K562 (cell line): ENCODE measurements around the gene ENTR1. TPM values are rescaled to one million over a fixed set of nuclear protein-coding genes. Genes with fewer than 3 reads are reported as not detected.

Experiments used
- ATAC-seq: fragments of 200-7000 bp; cut with Tn5 transposase; 3 replicates; pipeline ENCODE4 v1.9.1; 2020; ENCODE audit warnings: moderate library complexity
- BruUV-seq: library from RNA; stranded (reverse); fragments of 400-500 nt; replicated peaks from 2 replicates; lab custom pipeline; 2021; lab: Mats Ljungman, UMichigan
- CTCF ChIA-PET: fragments of 300-600 bp; formaldehyde crosslinking; extraction: SDS; loops from one replicate; lab custom pipeline; 2021; ENCODE audit warnings: low intra/inter-chr PET ratio; lab: Yijun Ruan, JAX
- POLR2A ChIA-PET: fragments of 300-600, 350-650 bp; sonication (Branson Sonifier 250); formaldehyde crosslinking; extraction: SDS; loops from one replicate; lab custom pipeline; 2021; ENCODE audit warnings: antibody characterized with exemption, inconsistent platforms; lab: Yijun Ruan, JAX
- DNase-seq, 4 experiments: peaks; one replicate each; pipeline versions ENCODE4 v3.0.0 to v3.0.0-alpha.2; 2011 to 2018; ENCODE audit warnings: low spot score in 3 of 4, mixed read lengths in 3 of 4; ENCODE audit errors: extremely low read depth in 1 of 4
- FAIRE-seq: peaks from 2 replicates; lab custom pipeline; 2011; peaks lifted over from hg19 to GRCh38; lab: Jason Lieb, UNC
- H2AFZ ChIP-seq: 2 replicates; pipeline ENCODE4 v1.6.0; 2011; ENCODE audit warnings: low read depth, low read length, control low read depth, inconsistent platforms
- H3K27ac ChIP-seq: fragments of 200-600 bp; 3 replicates; pipeline ENCODE4 v1.8.0; 2011; ENCODE audit warnings: low read depth, mild to moderate bottlenecking, control low read depth, inconsistent platforms, low read length, moderate library complexity, mixed read lengths; ENCODE audit errors: extremely low read depth
- H3K27me3 ChIP-seq, 2 experiments: fragments of 300-600 bp in 1 of 2; 2 replicates in 1 of 2; 3 replicates in 1 of 2; pipeline versions ENCODE4 v1.6.0 to v1.8.0; 2011; ENCODE audit warnings: inconsistent platforms in 2 of 2, low read length in 2 of 2, mild to moderate bottlenecking in 1 of 2, mixed read lengths in 1 of 2, moderate library complexity in 1 of 2; ENCODE audit not compliant: control insufficient read depth in 2 of 2, insufficient read depth in 2 of 2
- H3K36me3 ChIP-seq: fragments of 300-600 bp; 3 replicates; pipeline ENCODE4 v1.8.0; 2011; ENCODE audit warnings: mild to moderate bottlenecking, low read length, inconsistent platforms; ENCODE audit not compliant: control insufficient read depth, insufficient read depth
- H3K4me1 ChIP-seq, 2 experiments: fragments of 200-600 bp in 1 of 2; replicated peaks in 1 of 2; 2 replicates in 1 of 2; 3 replicates in 1 of 2; pipeline versions ENCODE4 v1.5.1 to v1.8.0; 2011; ENCODE audit warnings: inconsistent platforms in 2 of 2, low read length in 2 of 2, mild to moderate bottlenecking in 1 of 2, mixed read lengths in 1 of 2, moderate library complexity in 1 of 2; ENCODE audit not compliant: control insufficient read depth in 2 of 2, insufficient read depth in 2 of 2
- H3K4me2 ChIP-seq: 2 replicates; pipeline ENCODE4 v1.6.1; 2011; ENCODE audit warnings: low read length, control low read depth, inconsistent platforms, mixed read lengths; ENCODE audit not compliant: insufficient read depth
- H3K4me3 ChIP-seq: fragments of 200-600 bp; sonication (generic), shearing (Covaris generic); 2 replicates; pipeline ENCODE4 v1.5.1; 2016; ENCODE audit warnings: control low read depth, inconsistent platforms
- H3K79me2 ChIP-seq: fragments of 200-600 bp; 3 replicates; pipeline ENCODE4 v1.8.0; 2011; ENCODE audit warnings: low read length, inconsistent platforms; ENCODE audit not compliant: control insufficient read depth, insufficient read depth
- H3K9ac ChIP-seq, 2 experiments: 2 replicates each; pipeline versions ENCODE4 v1.6.0 to v1.6.1; 2011; ENCODE audit warnings: low read depth in 2 of 2, low read length in 2 of 2, control low read depth in 1 of 2, inconsistent platforms in 1 of 2, mild to moderate bottlenecking in 1 of 2, mixed read lengths in 1 of 2; ENCODE audit not compliant: insufficient read depth in 1 of 2
- H3K9me1 ChIP-seq: one replicate; pipeline ENCODE4 v1.6.0; 2011; ENCODE audit warnings: inconsistent platforms, mild to moderate bottlenecking, low read length, moderate library complexity; ENCODE audit not compliant: control insufficient read depth, insufficient read depth
- H3K9me3 ChIP-seq: replicated peaks from 2 replicates; pipeline ENCODE4 v1.5.1; 2011; ENCODE audit warnings: low read depth, low read length, inconsistent platforms; ENCODE audit not compliant: control insufficient read depth, insufficient read depth
- H4K20me1 ChIP-seq: replicated peaks from 2 replicates; pipeline ENCODE4 v1.6.1; 2011; ENCODE audit warnings: low read length, inconsistent platforms, mixed read lengths; ENCODE audit not compliant: control insufficient read depth, insufficient read depth
- BRCA1 ChIP-seq, 2 experiments: fragments of 450-650 bp in 1 of 2; sonication (generic) in 1 of 2; formaldehyde crosslinking in 1 of 2; IDR thresholded peaks; 2 replicates each; pipeline versions ENCODE4 v1.5.0 to v1.6.1; 2017 to 2020; ENCODE audit warnings: mild to moderate bottlenecking in 1 of 2, missing genetic modification reagents in 1 of 2
- NR2C1 ChIP-seq, 2 experiments: fragments of 450-650 bp; IDR thresholded peaks; 2 replicates each; pipeline ENCODE4 v1.6.1; 2017; ENCODE audit warnings: mild to moderate bottlenecking in 2 of 2, antibody characterized with exemption in 1 of 2, inconsistent platforms in 1 of 2, missing compliant biosample characterization in 1 of 2, missing genetic modification characterization in 1 of 2
- RBFOX2 ChIP-seq: fragments of 200-400 bp; formaldehyde crosslinking; IDR thresholded peaks from 2 replicates; pipeline ENCODE4 v1.6.1; 2017; ENCODE audit warnings: low read depth, mild to moderate bottlenecking, low read length, moderate library complexity
- TFAP4 ChIP-seq: sonication (generic); formaldehyde crosslinking; IDR thresholded peaks from 2 replicates; pipeline ENCODE4 v1.8.0; 2022; ENCODE audit warnings: missing genetic modification reagents, mild to moderate bottlenecking, moderate library complexity, borderline replicate concordance
- WGBS: fragments of 100-300 bp; shearing (Covaris generic); methylation state at CpG from one replicate; pipeline ENCODE4 v1.1.6; 2016; ENCODE audit warnings: low coverage, mixed read lengths; ENCODE audit not compliant: insufficient coverage; ENCODE audit errors: missing lambda C conversion rate; 5-methylcytosine and 5-hydroxymethylcytosine counted together
- in situ Hi-C: fragments of 300-500 bp; cut with MboI; formaldehyde crosslinking; loops from 4 replicates; pipeline ENCODE4 v1.15.0; 2018; ENCODE audit warnings: inconsistent platforms, mixed read lengths
- intact Hi-C: fragments of 100-400 bp; cut with micrococcal nuclease; formaldehyde crosslinking; loops from 2 replicates; pipeline ENCODE4 v1.14.2; 2022
- polyA plus RNA-seq, 8 experiments: library from polyadenylated mRNA; depleted of rRNA in 4 of 8; stranded (reverse) in 5 of 8; unstranded in 3 of 8; fragments of >200 nt; fragmentation: Nextera tagmentation in 2 of 8; fragmentation: Illumina TruSeq in 1 of 8; extraction: Ambion mirVana in 2 of 8; extraction: Trizol in 1 of 8; gene quantifications; 2 replicates each; pipeline versions ENCODE4 v1.2.1 to v1.2.3, GENCODE V29; 2011 to 2014; ENCODE audit warnings: inconsistent platforms in 1 of 8, missing spikeins in 1 of 8
- total RNA-seq, 7 experiments: library from RNA; depleted of rRNA in 6 of 7; stranded (reverse); fragments of >200 nt in 6 of 7; fragmentation: Illumina TruSeq in 2 of 7; extraction: Trizol in 2 of 7; gene quantifications; 2 replicates each; pipeline versions ENCODE4 v1.2.1 to v1.2.3, GENCODE V29; 2011 to 2021; ENCODE audit warnings: low replicate concordance in 1 of 7
- TF ChIP-seq, protein P1 (sequence below), 2 experiments: fragments of 450-650 bp in 1 of 2; IDR thresholded peaks; 2 replicates each; pipeline ENCODE4 v1.6.1; 2011 to 2017; ENCODE audit warnings: low read depth in 2 of 2, antibody characterized with exemption in 1 of 2, borderline replicate concordance in 1 of 2, low read length in 1 of 2, mild to moderate bottlenecking in 1 of 2, mixed read lengths in 1 of 2; ENCODE audit not compliant: control insufficient read depth in 1 of 2
- TF ChIP-seq, protein P2 (sequence below), 3 experiments: fragments of 200-800 bp in 1 of 3; sonication (Bioruptor generic) in 1 of 3; sonication (generic) in 1 of 3; formaldehyde crosslinking in 1 of 3; IDR thresholded peaks; 2 replicates each; pipeline versions ENCODE4 v1.6.1 to v1.8.0; 2016 to 2022; ENCODE audit warnings: mild to moderate bottlenecking in 2 of 3, missing compliant biosample characterization in 2 of 3, missing genetic modification characterization in 2 of 3, missing genetic modification reagents in 1 of 3

Gene ENTR1
- total and polyA plus RNA-seq, 9 of the 15 experiments (the other 6 are each of a cell fraction or from before 2014, with no cell fraction given), result 6.7 to 106 (median 72.6) TPM

DNA sequence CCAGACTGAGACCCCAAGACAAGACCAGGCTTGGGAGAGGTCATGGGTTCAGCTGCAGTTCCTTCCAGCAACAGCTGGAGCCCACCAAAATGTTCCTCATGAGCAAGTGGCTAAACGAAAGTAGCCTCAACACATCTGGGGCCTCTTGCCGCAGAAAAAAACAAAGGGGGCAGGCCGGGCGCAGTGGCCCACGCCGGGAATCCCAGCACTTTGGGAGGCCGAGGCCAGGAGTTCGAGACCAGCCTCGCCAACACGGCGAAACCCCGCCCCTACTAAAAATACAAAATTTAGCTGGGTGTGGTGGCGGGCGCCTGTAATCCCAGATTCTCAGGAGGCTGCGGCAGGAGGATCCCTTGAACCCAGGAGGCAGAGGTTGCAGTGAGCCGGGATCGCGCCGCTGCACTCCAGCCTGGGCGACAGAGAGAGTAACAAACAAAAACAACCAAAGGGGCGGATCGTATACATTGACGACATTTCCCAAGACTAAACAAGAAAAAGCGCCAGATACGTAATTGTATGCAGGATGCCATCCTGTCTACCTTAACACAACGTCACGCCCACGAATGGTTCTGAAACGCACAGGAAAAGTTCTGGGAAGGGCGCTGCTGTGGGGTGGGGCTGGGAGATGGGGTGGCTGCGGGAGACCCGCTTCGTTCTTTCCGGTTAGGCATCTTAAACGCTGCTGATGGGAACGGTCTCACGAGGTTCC, 27.6 kb upstream of the ENTR1 start:
- TF ChIP-seq RBFOX2 (peak; percentile 38; the same call in 1 of the 2 replicates), TFAP4 (CRISPR knock-in tag) (0 out of 2 replicates have a peak, but pooled peaks have one; percentile 31), BRCA1 (IDR thresholded peaks at IDR 0.05) (no peak), BRCA1 (CRISPR knock-in tag; IDR thresholded peaks at IDR 0.05) (0 out of 2 replicates have a peak, but pooled peaks have one; percentile 50), NR2C1 (IDR thresholded peaks at IDR 0.05) (no peak), NR2C1 (tag; IDR thresholded peaks at IDR 0.05) (no peak)
- TF ChIP-seq, protein P1, sequence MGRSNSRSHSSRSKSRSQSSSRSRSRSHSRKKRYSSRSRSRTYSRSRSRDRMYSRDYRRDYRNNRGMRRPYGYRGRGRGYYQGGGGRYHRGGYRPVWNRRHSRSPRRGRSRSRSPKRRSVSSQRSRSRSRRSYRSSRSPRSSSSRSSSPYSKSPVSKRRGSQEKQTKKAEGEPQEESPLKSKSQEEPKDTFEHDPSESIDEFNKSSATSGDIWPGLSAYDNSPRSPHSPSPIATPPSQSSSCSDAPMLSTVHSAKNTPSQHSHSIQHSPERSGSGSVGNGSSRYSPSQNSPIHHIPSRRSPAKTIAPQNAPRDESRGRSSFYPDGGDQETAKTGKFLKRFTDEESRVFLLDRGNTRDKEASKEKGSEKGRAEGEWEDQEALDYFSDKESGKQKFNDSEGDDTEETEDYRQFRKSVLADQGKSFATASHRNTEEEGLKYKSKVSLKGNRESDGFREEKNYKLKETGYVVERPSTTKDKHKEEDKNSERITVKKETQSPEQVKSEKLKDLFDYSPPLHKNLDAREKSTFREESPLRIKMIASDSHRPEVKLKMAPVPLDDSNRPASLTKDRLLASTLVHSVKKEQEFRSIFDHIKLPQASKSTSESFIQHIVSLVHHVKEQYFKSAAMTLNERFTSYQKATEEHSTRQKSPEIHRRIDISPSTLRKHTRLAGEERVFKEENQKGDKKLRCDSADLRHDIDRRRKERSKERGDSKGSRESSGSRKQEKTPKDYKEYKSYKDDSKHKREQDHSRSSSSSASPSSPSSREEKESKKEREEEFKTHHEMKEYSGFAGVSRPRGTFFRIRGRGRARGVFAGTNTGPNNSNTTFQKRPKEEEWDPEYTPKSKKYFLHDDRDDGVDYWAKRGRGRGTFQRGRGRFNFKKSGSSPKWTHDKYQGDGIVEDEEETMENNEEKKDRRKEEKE (IDR thresholded peaks at IDR 0.05; ENCODE audit: borderline replicate concordance in 1 of 2, control insufficient read depth in 1 of 2, low read depth in 2 of 2, low read length in 1 of 2), result no peak
- TF ChIP-seq, protein P2, sequence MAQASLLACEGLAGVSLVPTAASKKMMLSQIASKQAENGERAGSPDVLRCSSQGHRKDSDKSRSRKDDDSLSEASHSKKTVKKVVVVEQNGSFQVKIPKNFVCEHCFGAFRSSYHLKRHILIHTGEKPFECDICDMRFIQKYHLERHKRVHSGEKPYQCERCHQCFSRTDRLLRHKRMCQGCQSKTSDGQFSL (CRISPR knock-in tag; IDR thresholded peaks at IDR 0.05), result no peak
- TF ChIP-seq, protein P2 (tag; IDR thresholded peaks at IDR 0.05), result no peak
- peaks cover 49% of the 10 kb centered on the region for H3K79me2 ChIP-seq
- H3K4me3 ChIP-seq, result peak overlapping the region; percentile 92
- no peaks in the 10 kb centered on the region for H3K9me3 ChIP-seq
- intact Hi-C loops (no loop called here), in situ Hi-C loops (no loop called here)
- no TSS peak for BruUV-seq
- peak overlapping the region; percentile 83 for H3K4me2 ChIP-seq
- ChIA-PET POLR2A (interaction anchor here (0.8 to 5.6 kb wide), 5 partner anchors 10 to 75 kb away, joined by 3 to 33 read pairs (median 4); partner anchors contain the start of genes ENTR1 and PMPCA), CTCF (interaction anchor here (0.6 kb wide), 1 partner anchor 199 kb away, joined by 5 read pairs; no protein-coding TSS in a partner anchor)
- WGBS, result 46% methylated on average over 37 of the region's 37 CpGs
- H3K27ac ChIP-seq, result peak overlapping the region; percentile 33; the same call in 1 of the 3 replicates
- H3K9ac ChIP-seq, result peak overlapping the region; percentile 82 to 98; a peak in 3 of 4 replicates
- peaks cover 14% of the 10 kb centered on the region for H3K9me1 ChIP-seq
- H2AFZ ChIP-seq, result no peak overlapping the region
- peak; percentile 56 for FAIRE-seq
- no peak for DNase-seq
- peaks cover 57% of the 10 kb centered on the region; the same call in 2 of the 3 replicates for H3K36me3 ChIP-seq
- no peaks in the 10 kb centered on the region for H3K27me3 ChIP-seq
- peaks cover 21 to 64% of the 10 kb centered on the region in 2 experiments for H3K4me1 ChIP-seq
- peaks cover 28% of the 10 kb centered on the region; the same call in 1 of the 2 replicates for H4K20me1 ChIP-seq
- no peak for ATAC-seq
